ENCODE results near the gene ZSCAN32.

Gene ZSCAN32

DNA sequence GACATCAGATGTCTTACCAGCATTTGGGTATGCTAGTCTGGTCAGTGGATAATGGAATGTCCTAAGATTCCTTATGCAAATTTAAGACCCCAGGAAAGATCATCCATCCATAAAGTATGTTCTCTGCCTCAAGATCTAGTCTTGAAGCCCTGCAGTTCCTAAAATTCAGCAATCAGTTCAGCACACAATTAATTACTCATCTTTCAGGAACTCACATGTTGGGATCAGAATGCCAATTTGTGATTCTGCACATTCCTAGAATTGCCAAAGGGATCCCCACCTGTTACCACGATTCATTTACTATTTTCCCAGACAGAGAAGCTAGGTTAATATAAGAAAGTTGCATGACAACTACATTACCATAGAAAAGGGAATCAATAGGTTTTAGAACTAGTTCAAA is 41.9 kb downstream of the ZSCAN32 start:
- no peak for DNase-seq (ENCODE audit: low read depth in 2 of 2)

DNA sequence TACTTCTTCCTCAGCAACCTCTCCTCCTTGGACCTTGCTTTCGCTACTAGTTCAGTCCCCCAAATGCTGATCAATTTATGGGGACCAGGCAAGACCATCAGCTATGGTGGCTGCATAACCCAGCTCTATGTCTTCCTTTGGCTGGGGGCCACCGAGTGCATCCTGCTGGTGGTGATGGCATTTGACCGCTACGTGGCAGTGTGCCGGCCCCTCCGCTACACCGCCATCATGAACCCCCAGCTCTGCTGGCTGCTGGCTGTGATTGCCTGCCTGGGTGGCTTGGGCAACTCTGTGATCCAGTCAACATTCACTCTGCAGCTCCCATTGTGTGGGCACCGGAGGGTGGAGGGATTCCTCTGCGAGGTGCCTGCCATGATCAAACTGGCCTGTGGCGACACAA is 44.7 kb downstream of the ZSCAN32 start:
- DNase-seq (ENCODE audit: low read depth in 2 of 2): no peak

DNA sequence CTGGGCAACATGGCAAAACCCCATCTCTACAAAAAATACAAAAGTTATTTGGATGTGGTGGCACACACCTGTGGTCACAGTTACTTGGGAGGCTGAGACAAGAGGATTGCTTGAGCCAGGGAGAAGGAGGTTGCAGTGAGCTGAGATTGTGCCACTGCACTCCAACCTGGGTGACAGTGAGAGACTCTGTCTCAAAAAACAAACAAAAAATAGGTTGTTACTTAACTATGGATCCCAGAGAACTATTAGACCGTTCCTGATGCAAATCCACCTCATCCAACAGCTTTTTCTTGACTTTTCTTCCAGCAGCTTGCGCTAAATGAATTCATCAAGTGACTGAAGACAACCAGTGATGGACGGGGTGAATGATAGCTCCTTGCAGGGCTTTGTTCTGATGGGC is 45.2 kb downstream of the ZSCAN32 start, which contains the start of gene OR2C1:
TSS of gene OR2C1 (plus strand) at position 301 of the 400 bp plus-strand sequence. CDS start at position 353, 52 bp downstream.
- no peak for DNase-seq (ENCODE audit: low read depth in 2 of 2)

DNA sequence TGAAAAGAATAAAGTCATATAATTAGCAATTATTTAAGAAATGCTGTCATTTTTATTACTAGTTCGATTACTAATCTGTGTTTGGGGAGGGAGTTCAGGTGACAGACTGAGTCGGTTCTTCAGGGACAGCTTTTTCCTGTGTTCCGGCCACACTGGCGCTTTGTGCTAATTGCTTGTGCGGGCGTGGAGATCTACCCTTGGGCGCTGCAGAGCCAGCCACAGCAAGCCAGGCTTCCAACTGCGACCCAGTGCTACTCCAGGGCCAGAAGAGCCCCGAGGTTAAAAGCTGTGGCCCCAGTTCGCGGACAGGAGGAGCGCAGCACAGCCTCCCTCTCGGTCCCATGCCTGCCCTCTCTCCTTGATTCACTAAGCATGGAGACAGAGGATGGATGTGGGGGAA is 51.6 kb downstream of the ZSCAN32 start:
- DNase-seq (ENCODE audit: low read depth in 2 of 2): no peak

DNA sequence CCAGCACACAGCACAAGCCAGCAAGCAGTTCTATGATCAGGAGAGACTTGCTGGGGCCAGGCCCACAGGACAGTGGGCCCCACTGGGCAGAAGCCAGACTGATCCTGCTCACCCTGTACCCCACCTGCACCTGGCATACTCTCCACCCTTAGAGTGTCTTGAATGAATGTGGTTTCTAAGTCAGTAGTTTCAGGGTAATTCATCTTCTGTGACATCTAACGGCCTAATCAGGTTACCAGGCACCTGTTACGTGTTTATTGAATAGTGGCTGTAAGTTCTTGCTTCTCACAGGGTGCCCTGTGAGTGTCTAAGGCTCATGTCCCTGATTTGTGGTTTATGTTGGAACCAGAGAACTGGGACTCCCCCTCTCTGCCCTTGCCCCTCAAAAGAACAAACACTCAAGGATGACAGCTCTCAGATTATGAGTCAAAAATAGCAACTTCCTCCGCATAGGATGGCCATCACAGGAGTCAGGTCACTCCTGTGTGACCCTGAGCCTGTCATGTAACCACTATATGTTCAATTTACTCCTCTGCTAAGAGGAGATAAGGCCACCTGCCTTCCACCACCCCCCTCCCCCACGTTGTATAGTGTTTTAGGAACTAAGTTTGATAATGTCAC is 52.1 kb downstream of the ZSCAN32 start:
- DNase-seq (ENCODE audit: low read depth in 2 of 2): no peak

DNA sequence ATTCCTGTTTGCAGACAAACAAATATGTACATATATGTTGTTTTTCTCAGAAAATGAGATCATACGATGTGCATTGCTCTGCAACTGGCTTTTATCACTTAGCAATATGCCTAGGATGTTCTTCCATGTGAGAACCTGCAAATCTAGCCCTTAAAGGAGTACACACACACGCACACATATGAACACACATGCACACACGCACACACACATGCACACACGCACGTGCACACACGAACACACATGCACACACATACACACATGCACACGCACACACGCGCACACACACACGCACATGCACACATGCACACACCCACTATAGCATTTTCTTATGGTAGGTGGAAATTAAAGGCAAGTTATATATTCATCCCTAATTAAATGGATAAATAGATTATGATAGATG is 53.2 kb downstream of the ZSCAN32 start:
- DNase-seq (ENCODE audit: low read depth in 2 of 2): no peak

DNA sequence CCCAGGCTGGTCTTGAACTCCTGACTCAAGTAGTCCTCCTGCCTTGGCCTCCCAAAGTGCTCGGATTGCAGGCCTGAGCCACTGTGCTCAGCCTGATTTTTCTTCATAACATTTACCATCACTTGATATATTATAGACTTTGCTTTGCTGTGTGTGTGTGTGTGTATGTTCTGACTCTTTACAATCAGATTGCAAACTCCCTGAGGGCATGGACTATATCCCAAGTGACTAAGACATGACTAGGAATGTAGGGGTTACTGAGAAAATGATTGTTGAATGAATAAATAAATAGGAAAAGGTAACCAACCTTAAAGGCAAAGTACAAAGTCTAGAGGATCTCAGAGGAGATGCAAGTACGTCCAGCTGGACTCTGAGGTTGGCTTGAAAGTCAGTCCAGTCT is 54.8 kb downstream of the ZSCAN32 start:
- no peak for DNase-seq (ENCODE audit: low read depth in 2 of 2)

Data from stimulated activated CD4-positive, alpha-beta T cell treated with anti-CD3 and anti-CD28 coated beads, Interleukin-4, amount 100 ng/mL, for 48 hours (primary cell).